Measurements from ENCODE around the gene MFSD6. TPM values are rescaled to one million over a fixed set of nuclear protein-coding genes. Genes with fewer than 3 reads are reported as not detected.
"Not testable (repeated sequence)": the region's sequence is repeated elsewhere in the genome, so short reads cannot be mapped to it uniquely, and the experiment has no call there.

Gene MFSD6
- total RNA-seq = 10 to 100 TPM; 18.8 to 37.5 TPM

DNA sequence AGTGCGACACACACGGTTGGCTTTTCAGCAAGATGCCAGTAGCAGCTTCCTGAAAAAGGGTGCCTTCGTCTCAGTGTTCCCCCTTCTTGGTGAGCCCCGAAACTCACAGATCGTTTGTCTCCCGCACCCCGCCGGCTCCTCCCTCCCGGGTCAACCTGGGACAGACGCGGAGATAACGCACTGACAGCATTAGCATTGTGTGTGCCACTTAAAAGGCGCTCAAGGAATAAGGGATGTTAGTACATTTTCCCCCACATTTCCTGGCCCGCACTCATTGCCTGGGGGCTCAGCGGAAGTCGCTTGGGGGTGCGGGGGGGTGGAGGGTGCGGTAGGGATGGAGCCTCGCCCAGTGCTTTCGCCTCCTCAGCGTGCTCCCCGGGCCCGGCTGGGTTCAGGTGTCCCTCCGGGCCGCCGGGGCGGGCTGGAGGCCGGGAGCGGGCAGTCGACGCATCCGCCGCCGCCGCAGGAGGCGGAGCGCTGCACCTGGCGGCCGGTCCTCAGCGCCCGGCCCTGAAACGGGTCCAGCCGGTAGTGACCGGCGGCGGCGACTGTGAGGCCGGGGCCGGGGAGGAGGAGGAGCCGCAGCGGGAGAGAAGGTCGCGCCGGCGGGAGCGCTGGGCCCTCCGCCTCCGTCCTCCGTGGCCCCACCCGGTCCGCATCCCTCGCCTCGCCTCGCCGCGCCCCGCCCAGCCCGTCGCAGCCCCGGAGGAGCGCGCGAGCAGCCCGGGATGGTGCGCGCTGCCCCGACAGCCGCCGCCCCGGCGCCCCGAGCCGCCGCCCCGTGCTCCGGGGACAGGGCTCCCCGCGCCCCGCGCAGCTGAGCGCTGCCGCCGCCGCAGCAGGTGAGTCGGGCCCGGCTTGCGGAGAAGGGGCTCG is at the start of gene MFSD6:
Gene MFSD6, plus strand, starts transcription at position 694 of the 876 bp plus-strand sequence. CDS start 27,675 bp downstream, outside the sequence.
- ATAC-seq = peak; percentile 41 to 61
- H3K27ac Mint-ChIP-seq = peak within 1 kb of the TSS; percentile 92 to 96
- DNase-seq (ENCODE audit: low spot score in 2 of 2) = peak; percentile 64 to 69
- H3K36me3 Mint-ChIP-seq = peaks cover 0 to 12% of the 10 kb centered on the region in 2 donors
- H3K9me3 Mint-ChIP-seq = no peaks in the 10 kb centered on the region

DNA sequence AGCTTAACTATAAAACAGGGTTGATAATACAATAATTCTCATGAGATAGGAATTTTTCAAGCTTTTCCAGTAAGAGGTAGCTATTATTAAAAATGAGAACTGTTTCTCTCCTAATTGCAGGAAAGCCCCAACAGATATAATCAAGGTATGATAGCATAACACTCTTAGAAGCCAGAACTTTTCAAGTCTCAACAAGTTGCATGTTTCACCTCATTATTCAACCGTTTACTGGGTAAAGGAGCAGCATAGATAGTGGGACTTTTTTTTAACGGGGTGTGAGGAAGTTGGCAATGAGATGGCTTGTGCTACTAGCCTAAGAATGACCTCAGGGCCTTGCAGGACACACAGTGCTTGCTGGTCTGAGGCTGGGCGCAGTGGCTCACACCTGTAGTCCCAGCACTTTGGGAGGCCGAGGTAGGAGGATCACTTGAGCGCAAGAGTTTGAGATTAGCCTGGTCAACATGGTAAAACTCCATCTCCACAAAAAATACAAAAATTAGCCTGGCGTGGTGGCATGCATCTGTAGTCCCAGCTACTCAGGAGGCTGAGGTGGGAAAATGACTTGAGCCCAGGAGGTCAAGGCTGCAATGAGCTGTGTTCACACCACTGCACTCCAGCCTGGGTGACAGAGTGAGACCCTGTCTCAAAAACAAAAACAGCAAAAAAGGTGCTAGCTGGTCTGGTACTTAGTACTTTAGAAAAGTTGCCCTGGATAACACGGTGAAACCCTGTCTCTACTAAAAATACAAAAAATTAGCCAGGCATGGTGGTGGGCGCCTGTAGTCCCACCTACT is 49.3 kb upstream of the MFSD6 start:
- not testable (repeated sequence) for DNase-seq (ENCODE audit: low spot score in 2 of 2); H3K36me3 Mint-ChIP-seq; ATAC-seq; H3K9me3 Mint-ChIP-seq
- peak overlapping the region in 1 of 2 donors; percentile 85 for H3K27ac Mint-ChIP-seq

- ATAC-seq = no peak
Measured at GRCh38 chr2:190360561-190360960, 47.6 kb upstream of the MFSD6 start.

GRCh38 chr2:190360965-190361364 is 47.2 kb upstream of the MFSD6 start:
- Mint-ChIP-seq H3K36me3 (no peaks in the 10 kb centered on the region), H3K27ac (no peak overlapping the region), H3K9me3 (no peaks in the 10 kb centered on the region)
- ATAC-seq = no peak
- DNase-seq (ENCODE audit: low spot score in 2 of 2) = no peak

More at GRCh38 chr2:190360561-190360960, 47.6 kb upstream of the MFSD6 start:
- H3K9me3 Mint-ChIP-seq = no peaks in the 10 kb centered on the region
- peak overlapping the region in 1 of 2 donors; percentile 85 for H3K27ac Mint-ChIP-seq
- DNase-seq (ENCODE audit: low spot score in 2 of 2) = no peak
- H3K36me3 Mint-ChIP-seq = no peaks in the 10 kb centered on the region

DNA sequence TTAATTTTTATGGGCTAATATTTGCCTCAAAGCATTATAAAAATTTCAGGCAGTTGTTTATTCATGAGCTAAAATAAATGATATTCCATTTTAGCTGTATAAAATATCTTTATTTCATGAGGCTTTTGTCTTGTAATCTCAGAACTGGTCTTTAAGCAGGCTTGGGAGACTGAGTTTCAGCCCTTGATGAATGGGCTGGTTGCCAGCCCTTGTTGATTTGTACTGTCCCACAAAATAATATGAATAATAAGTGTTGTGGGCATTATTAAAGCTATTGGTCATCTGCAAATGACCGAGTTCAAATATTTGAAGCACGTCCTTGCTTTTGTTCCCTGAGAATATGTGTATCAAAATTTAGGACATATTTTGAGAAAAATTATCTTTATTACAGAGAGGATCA is 46.6 kb upstream of the MFSD6 start:
- no peak overlapping the region for H3K27ac Mint-ChIP-seq
- no peak for DNase-seq (ENCODE audit: low spot score in 2 of 2)
- no peak for ATAC-seq
- no peaks in the 10 kb centered on the region for H3K36me3 Mint-ChIP-seq
- H3K9me3 Mint-ChIP-seq = no peaks in the 10 kb centered on the region

DNA sequence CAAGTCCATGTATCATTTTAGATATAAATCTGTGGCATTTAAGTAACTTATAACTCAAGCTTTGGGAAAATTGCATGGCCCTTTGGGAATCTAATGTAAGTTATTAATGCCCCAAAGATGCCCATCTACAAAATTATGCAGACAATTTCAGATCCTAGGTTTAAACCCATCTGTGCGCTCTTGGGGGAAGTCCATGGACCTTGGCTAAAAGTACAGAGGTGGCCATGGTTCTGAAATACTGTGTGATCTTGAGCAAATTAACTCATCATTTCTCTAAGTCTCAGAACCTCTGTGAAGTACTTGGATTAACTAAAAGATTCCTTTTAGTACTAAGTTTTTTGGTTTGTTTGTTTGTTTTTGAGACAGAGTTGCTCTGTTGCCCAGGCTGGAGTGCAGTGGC is 45.3 kb upstream of the MFSD6 start:
- H3K36me3 Mint-ChIP-seq = no peaks in the 10 kb centered on the region
- DNase-seq (ENCODE audit: low spot score in 2 of 2) (no peak), ATAC-seq (no peak)
- H3K27ac Mint-ChIP-seq = no peak overlapping the region
- no peaks in the 10 kb centered on the region for H3K9me3 Mint-ChIP-seq

GRCh38 chr2:190365499-190366204 is 42.5 kb upstream of the MFSD6 start:
- Mint-ChIP-seq H3K27ac (no peak overlapping the region), H3K9me3 (no peaks in the 10 kb centered on the region), H3K36me3 (no peaks in the 10 kb centered on the region)
- ATAC-seq = no peak
- DNase-seq (ENCODE audit: low spot score in 2 of 2) = no peak

GRCh38 chr2:190366248-190366753 is 41.9 kb upstream of the MFSD6 start:
- DNase-seq (ENCODE audit: low spot score in 2 of 2) (no peak), ATAC-seq (no peak)
- Mint-ChIP-seq H3K27ac (no peak overlapping the region), H3K36me3 (no peaks in the 10 kb centered on the region), H3K9me3 (no peaks in the 10 kb centered on the region)

DNA sequence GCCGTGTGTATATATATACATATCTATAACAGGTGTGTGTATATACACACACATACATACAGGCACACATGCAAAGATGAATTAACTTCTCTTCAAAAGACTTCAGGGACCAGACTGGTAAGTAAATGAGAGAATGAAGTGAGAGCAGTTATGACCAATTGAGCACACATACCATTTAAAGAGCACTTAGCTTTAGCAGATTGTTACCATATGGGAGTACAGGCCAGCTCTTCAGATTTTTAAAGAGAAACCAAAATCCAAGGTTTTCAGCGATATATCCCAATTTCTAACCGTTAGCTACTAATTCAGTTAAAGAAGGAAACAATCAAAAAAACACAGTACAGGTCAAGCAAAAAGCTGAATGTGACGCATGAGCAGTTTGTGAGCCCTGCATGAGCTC is 41.1 kb upstream of the MFSD6 start:
- Mint-ChIP-seq H3K36me3 (no peaks in the 10 kb centered on the region), H3K27ac (no peak overlapping the region), H3K9me3 (no peaks in the 10 kb centered on the region)
- no peak for DNase-seq (ENCODE audit: low spot score in 2 of 2)
- no peak for ATAC-seq

DNA sequence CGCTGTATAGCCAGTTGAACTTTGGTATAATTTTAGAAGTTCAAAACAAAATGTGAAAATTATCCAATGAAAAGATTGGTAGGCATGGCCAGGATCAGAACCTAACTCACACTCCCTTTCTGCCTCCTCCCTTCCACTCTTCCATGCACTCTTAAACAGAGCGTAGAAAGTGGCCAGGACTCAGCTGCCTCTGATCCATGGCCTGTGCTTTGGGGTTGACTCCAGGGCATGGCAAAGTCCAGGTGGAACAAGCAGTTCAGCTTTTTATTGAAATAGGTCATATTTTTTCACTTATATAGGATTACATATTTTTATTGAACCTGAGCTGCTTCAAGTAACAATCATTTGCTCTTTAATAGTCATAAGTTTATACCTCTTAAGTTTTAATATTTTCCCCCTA is 38.5 kb upstream of the MFSD6 start:
- ATAC-seq = no peak
- Mint-ChIP-seq H3K36me3 (no peaks in the 10 kb centered on the region), H3K9me3 (no peaks in the 10 kb centered on the region), H3K27ac (no peak overlapping the region)
- DNase-seq (ENCODE audit: low spot score in 2 of 2) = no peak

DNA sequence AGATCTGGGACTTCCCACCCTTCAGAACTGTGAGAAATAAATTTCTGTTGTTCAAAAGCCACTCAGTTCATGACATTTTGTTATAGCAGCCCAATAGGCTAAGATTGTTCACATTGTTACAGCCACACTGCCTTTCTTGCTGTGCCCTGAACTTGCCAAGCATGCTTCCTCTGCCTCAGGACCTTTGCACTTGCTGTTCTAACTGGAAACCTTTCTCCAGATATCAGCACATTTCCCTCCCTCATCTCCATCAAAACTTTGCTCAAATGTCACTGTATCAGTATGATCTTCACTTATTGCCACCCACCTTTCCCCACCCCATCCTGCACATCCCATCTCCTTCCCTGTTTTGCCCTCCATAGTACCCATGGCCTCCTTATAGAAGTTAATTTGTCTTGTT is 32.1 kb upstream of the MFSD6 start:
- ATAC-seq = no peak
- no peaks in the 10 kb centered on the region for H3K9me3 Mint-ChIP-seq
- H3K27ac Mint-ChIP-seq = no peak overlapping the region
- no peak for DNase-seq (ENCODE audit: low spot score in 2 of 2)
- H3K36me3 Mint-ChIP-seq = no peaks in the 10 kb centered on the region

DNA sequence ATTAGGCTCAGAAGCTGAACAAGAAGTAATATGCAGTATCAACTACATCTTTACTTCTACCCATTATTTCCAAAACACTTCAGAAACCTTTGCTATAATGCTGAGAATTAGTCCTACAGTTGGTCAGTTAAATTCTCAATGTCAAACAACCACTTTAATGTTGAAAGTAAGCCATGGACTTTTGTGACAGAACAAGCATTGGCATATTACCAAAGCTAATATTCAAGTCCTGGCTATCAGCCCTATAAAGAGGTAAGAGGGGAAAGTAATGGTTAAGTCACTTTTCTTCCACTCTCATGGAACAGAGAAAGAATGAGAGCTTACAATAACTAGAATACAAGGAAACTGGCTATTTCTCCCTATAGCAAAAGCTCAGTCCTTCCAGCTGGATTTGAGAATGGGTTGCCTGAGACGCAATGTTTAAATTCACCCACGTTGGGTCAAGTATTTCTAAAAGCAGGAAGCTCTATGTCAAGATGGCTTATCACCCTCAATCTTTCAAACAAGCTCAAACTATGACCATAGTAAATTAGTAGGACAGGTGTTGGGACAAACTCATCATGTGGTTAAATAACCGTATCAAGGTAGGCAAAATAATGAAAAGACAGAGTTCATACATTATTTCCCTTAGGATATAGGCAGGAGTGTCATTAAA is 31.4 kb upstream of the MFSD6 start:
- no peaks in the 10 kb centered on the region for H3K9me3 Mint-ChIP-seq
- H3K27ac Mint-ChIP-seq = no peak overlapping the region
- ATAC-seq (no peak), DNase-seq (ENCODE audit: low spot score in 2 of 2) (no peak)
- H3K36me3 Mint-ChIP-seq = no peaks in the 10 kb centered on the region

DNA sequence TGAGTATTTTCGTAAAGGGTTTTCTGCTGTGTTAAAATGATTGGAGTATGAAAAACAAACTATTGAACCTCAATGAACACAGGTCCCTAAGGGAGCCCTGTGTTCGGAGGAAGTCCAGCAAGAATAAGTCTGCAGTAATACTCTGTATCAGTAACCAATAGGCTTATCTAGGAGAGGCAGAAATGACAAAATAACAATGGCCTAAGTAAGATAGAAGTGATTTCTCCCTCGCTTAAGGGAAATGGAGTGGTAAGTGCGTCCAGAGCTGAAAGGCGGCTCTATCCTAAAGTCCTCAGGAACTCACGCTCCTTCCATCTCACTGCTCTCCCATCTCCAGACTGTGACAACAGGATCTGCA is 29.3 kb upstream of the MFSD6 start:
- ATAC-seq (no peak), DNase-seq (ENCODE audit: low spot score in 2 of 2) (no peak)
- no peaks in the 10 kb centered on the region for H3K9me3 Mint-ChIP-seq
- no peak overlapping the region for H3K27ac Mint-ChIP-seq
- no peaks in the 10 kb centered on the region for H3K36me3 Mint-ChIP-seq

DNA sequence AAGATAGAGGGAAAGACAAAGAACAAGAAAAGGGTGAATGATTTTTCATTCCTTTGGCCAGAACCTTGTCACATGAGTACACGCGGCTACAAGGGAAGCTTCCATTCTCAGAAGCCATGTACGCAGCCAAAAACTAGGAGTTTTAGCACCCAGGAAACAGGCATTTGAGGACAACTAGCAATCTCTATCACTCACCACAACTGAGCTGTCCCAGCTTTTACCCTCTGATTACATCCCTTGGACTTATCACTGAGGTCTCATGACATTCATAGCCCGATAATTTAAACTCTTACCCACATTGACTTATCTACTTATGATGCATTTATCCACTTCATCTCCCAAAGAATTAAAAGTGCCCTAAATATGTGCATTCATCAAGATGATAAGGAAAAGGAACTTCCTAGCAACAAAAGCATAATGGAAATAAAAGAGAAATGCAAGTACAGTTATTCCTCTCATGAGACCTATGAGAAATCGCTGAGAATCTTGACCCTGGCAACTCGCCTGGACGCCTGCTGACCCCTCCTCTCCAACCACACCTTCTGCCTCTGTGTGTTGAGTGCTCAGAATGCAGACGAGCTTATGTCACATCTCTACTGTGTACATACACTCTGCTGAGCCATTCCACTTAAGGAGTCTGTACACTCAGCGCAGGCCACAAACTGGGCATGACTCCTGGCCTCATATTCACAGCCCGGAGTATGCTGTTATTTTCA is 28.7 kb upstream of the MFSD6 start:
- no peaks in the 10 kb centered on the region for H3K9me3 Mint-ChIP-seq

GRCh38 chr2:190380962-190381412 is 27.2 kb upstream of the MFSD6 start:
- Mint-ChIP-seq H3K36me3 (no peaks in the 10 kb centered on the region), H3K27ac (no peak overlapping the region), H3K9me3 (no peaks in the 10 kb centered on the region)
- no peak for DNase-seq (ENCODE audit: low spot score in 2 of 2)
- no peak for ATAC-seq

More for the DNA sequence above, 28.7 kb upstream of the MFSD6 start:
- H3K36me3 Mint-ChIP-seq = no peaks in the 10 kb centered on the region
- no peak for DNase-seq (ENCODE audit: low spot score in 2 of 2)
- no peak for ATAC-seq
- no peak overlapping the region for H3K27ac Mint-ChIP-seq

- H3K27ac Mint-ChIP-seq = no peak overlapping the region
- DNase-seq (ENCODE audit: low spot score in 2 of 2) = peak in 1 of 2 donors; percentile 14
- ATAC-seq = peak; percentile 77 to 80
- H3K36me3 Mint-ChIP-seq = no peaks in the 10 kb centered on the region
- no peaks in the 10 kb centered on the region for H3K9me3 Mint-ChIP-seq
Measured at GRCh38 chr2:190382851-190383250, 25.3 kb upstream of the MFSD6 start.
